Measurements from ENCODE around the gene ABHD2. TPM values are rescaled to one million over a fixed set of nuclear protein-coding genes. Genes with fewer than 3 reads are reported as not detected.
"Not testable (repeated sequence)": the region's sequence is repeated elsewhere in the genome, so short reads cannot be mapped to it uniquely, and the experiment has no call there.

The ABHD2 gene
- total RNA-seq, 1 experiment from 2014 or later = 15.6 TPM

DNA sequence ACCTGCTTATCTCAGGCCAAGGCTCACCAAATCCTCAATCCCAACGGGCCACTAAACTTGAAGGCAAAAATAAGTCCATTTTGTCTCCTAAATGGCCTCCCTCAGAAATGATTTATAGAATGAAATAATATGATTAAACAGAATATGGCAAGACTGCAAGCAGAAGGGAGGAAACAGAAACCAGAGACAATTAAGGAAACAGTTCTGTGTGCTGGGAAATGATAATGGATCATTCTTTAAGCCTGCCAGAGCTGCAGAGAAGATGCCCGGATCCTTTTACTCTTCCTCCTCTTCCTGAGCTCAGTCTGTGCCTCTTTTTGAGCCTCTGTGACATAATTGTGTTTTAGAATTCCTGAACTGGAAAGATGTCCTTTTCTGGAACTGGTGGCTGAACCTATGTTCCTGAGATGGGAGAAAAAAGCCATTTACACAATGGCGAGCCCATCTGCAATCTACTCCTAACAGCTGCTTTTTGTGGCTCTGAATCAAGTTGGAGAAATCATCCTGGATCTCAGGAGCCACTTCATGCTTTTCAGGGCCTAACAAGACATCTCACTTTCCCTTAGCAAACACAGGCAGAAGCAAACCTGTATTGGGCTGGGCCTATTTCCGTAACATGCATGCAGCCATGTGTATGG, 2.8 kb upstream of the ABHD2 start:
- no peaks in the 10 kb centered on the region; a peak in 1 of 5 replicates for H3K9me3 Mint-ChIP-seq
- H3K27me3 ChIP-seq (ENCODE audit: insufficient read depth, low read length) = no peaks in the 10 kb centered on the region

DNA sequence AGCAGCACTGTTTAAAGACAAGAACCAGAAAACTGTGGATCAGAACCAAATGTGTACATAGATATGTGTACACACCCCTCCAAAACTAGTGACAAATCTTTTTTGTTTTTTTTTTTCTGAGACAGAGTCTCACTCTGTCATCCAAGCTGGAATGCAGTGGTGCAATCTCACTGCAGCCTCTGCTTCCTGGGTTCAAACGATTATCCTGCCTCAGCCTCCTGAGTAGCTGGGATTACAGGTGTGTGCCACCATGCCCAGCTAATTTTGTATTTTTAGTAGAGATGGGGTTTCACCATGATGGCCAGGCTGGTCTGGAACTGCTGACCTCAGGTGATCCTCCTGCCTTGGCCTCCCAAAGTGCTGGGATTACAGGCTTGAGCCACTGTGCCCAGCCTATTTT, 2.3 kb upstream of the ABHD2 start:
- H2AK5ac ChIP-seq (ENCODE audit: insufficient read length, low read length); H3K9ac ChIP-seq (ENCODE audit: extremely low read depth, insufficient read length, low read length); H2BK120ac ChIP-seq (ENCODE audit: low read depth, low read length, poor library complexity, severe bottlenecking); DNase-seq; H3K27ac Mint-ChIP-seq; H3K4ac ChIP-seq (ENCODE audit: low read depth, low read length); H3K4me1 ChIP-seq (ENCODE audit: insufficient read depth, low read length); H2BK12ac ChIP-seq (ENCODE audit: insufficient read length, low read depth, low read length); H3K23me2 ChIP-seq (ENCODE audit: insufficient read length, low read depth, low read length, poor library complexity, severe bottlenecking); H3K18ac ChIP-seq (ENCODE audit: insufficient read length, low read depth, low read length); H3K79me2 ChIP-seq (ENCODE audit: insufficient read depth, low read length); H3K27me3 ChIP-seq (ENCODE audit: insufficient read depth, low read length); H3K27me3 Mint-ChIP-seq (ENCODE audit: low read depth); H3K9me3 Mint-ChIP-seq; H2BK15ac ChIP-seq (ENCODE audit: low read depth, low read length); H3K9me3 ChIP-seq (ENCODE audit: control insufficient read depth, low read depth, low read length); H4K5ac ChIP-seq (ENCODE audit: insufficient read length, low read depth, low read length); H3K27ac ChIP-seq (ENCODE audit: insufficient read length, low read depth, low read length); H3K14ac ChIP-seq (ENCODE audit: insufficient read depth, low read length); H3K79me1 ChIP-seq (ENCODE audit: insufficient read depth, low read depth, low read length, poor library complexity, severe bottlenecking); H3K36me3 Mint-ChIP-seq (ENCODE audit: insufficient read depth in 1 of 3, low read depth in 3 of 3); H4K91ac ChIP-seq (ENCODE audit: insufficient read length, low read depth, low read length); H4K20me1 ChIP-seq (ENCODE audit: control insufficient read depth, insufficient read depth, insufficient read length); H3K56ac ChIP-seq (ENCODE audit: insufficient read length, low read depth, low read length); H2AFZ ChIP-seq (ENCODE audit: low read length); H3K23ac ChIP-seq (ENCODE audit: insufficient read length, low read depth, low read length); H3K4me3 Mint-ChIP-seq; H3K4me2 ChIP-seq (ENCODE audit: insufficient read depth, insufficient read length, low read length); H4K8ac ChIP-seq (replicated peaks; ENCODE audit: insufficient read length, low read depth, low read length); H2BK5ac ChIP-seq (ENCODE audit: insufficient read length, low read length); H3T11ph ChIP-seq (ENCODE audit: low read length); H2BK20ac ChIP-seq (ENCODE audit: low read depth, low read length, poor library complexity, severe bottlenecking): not testable (repeated sequence)
- peaks cover 7 to 15% of the 10 kb centered on the region in 2 experiments for H3K4me1 Mint-ChIP-seq
- no CpG with 5 or more reads among the region's 1 CpG for WGBS (ENCODE audit: extremely low coverage, insufficient read length, low lambda C conversion rate)

More for the DNA sequence above, 2.8 kb upstream of the ABHD2 start:
- DNase-seq = no peak
- H2AFZ ChIP-seq (ENCODE audit: low read length) = no peak overlapping the region
- no peak overlapping the region for H3K14ac ChIP-seq (ENCODE audit: insufficient read depth, low read length)
- no peak overlapping the region for H2BK12ac ChIP-seq (ENCODE audit: insufficient read length, low read depth, low read length)
- no peak overlapping the region for H4K91ac ChIP-seq (ENCODE audit: insufficient read length, low read depth, low read length)
- peaks cover 2 to 10% of the 10 kb centered on the region in 2 experiments; a peak in 3 of 4 replicates for H3K4me1 Mint-ChIP-seq
- H2BK5ac ChIP-seq (ENCODE audit: insufficient read length, low read length) = no peak overlapping the region
- H3K27ac ChIP-seq (ENCODE audit: insufficient read length, low read depth, low read length) = no peak overlapping the region
- no peak overlapping the region for H3K23ac ChIP-seq (ENCODE audit: insufficient read length, low read depth, low read length)
- no peak overlapping the region for H2BK20ac ChIP-seq (ENCODE audit: low read depth, low read length, poor library complexity, severe bottlenecking)
- H3K27ac Mint-ChIP-seq = peak overlapping the region in 1 of 3 experiments; percentile 73; a peak in 1 of 7 replicates
- no peaks in the 10 kb centered on the region for H3K36me3 Mint-ChIP-seq (ENCODE audit: insufficient read depth in 1 of 3, low read depth in 3 of 3)
- H3K23me2 ChIP-seq (ENCODE audit: insufficient read length, low read depth, low read length, poor library complexity, severe bottlenecking) = peaks cover 9% of the 10 kb centered on the region
- H2AK5ac ChIP-seq (ENCODE audit: insufficient read length, low read length) = no peak overlapping the region
- H3K56ac ChIP-seq (ENCODE audit: insufficient read length, low read depth, low read length) = no peak overlapping the region
- H4K5ac ChIP-seq (ENCODE audit: insufficient read length, low read depth, low read length) = no peak overlapping the region
- no peak overlapping the region for H2BK120ac ChIP-seq (ENCODE audit: low read depth, low read length, poor library complexity, severe bottlenecking)
- no peaks in the 10 kb centered on the region for H3K9me3 ChIP-seq (ENCODE audit: control insufficient read depth, low read depth, low read length)
- no peak overlapping the region for H3K4me2 ChIP-seq (ENCODE audit: insufficient read depth, insufficient read length, low read length)
- no peak for TF ChIP-seq CTCF (conservative IDR thresholded peaks at IDR 0.05)
- no peak overlapping the region for H4K8ac ChIP-seq (replicated peaks; ENCODE audit: insufficient read length, low read depth, low read length)
- no peaks in the 10 kb centered on the region for H4K20me1 ChIP-seq (ENCODE audit: control insufficient read depth, insufficient read depth, insufficient read length)
- peaks cover 4% of the 10 kb centered on the region for H3K4me1 ChIP-seq (ENCODE audit: insufficient read depth, low read length)
- no peak overlapping the region for H2BK15ac ChIP-seq (ENCODE audit: low read depth, low read length)
- no peak overlapping the region for H3K9ac ChIP-seq (ENCODE audit: extremely low read depth, insufficient read length, low read length)
- no peak overlapping the region for H3K4ac ChIP-seq (ENCODE audit: low read depth, low read length)
- no peaks in the 10 kb centered on the region for H3K79me1 ChIP-seq (ENCODE audit: insufficient read depth, low read depth, low read length, poor library complexity, severe bottlenecking)
- H3K79me2 ChIP-seq (ENCODE audit: insufficient read depth, low read length) = no peaks in the 10 kb centered on the region
- H3K4me3 Mint-ChIP-seq = no peak overlapping the region; a peak in 1 of 5 replicates
- H3K27me3 Mint-ChIP-seq (ENCODE audit: low read depth) = no peaks in the 10 kb centered on the region; the same call in 1 of the 2 replicates
- H3K18ac ChIP-seq (ENCODE audit: insufficient read length, low read depth, low read length) = no peak overlapping the region
- H3T11ph ChIP-seq (ENCODE audit: low read length) = no peak overlapping the region
- WGBS (ENCODE audit: extremely low coverage, insufficient read length, low lambda C conversion rate) = no CpG with 5 or more reads among the region's 4 CpGs
